Measurements from ENCODE around the gene BMP6.

Gene BMP6

DNA sequence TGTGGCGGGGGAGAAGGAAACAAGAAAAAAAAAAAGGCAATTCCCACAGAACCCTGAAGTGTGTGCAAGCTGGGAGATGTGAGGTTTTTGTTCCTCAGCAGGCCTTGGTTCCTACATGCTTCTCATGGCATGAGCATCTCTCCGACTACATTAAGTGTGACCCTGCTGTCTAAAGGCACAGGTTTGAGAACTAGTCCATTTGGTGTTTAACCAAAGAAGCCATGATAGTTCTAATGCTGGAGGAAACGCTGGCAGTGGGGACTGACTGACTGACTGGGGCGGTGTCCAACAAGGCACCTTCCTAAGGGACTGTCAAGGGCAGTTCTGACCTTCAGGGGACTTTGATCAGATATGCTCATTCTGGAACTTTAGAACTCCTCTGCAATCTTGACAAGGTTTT lies 180.8 kb downstream of the BMP6 start:
- no peak for DNase-seq (ENCODE audit: low read depth)

DNA sequence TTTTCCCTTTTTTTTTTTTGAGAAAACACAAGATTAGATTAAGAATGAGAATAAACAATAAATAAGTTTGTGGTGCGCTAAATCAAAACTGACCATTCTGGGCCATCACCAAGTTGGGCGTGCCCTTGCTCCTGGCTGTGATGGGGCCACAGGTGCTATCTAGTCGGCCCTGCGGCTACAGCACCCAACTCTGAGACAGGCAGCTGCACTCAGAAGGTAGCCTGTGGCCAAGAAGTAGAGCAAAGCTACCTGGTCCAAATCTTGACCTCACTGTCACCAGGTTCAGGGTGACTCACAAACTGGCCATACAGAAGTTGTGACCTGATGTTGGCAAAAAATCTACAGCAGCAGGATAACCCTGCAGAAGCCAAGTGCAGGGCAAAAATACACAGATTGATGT lies 181.3 kb downstream of the BMP6 start:
- DNase-seq (ENCODE audit: low read depth), result no peak

DNA sequence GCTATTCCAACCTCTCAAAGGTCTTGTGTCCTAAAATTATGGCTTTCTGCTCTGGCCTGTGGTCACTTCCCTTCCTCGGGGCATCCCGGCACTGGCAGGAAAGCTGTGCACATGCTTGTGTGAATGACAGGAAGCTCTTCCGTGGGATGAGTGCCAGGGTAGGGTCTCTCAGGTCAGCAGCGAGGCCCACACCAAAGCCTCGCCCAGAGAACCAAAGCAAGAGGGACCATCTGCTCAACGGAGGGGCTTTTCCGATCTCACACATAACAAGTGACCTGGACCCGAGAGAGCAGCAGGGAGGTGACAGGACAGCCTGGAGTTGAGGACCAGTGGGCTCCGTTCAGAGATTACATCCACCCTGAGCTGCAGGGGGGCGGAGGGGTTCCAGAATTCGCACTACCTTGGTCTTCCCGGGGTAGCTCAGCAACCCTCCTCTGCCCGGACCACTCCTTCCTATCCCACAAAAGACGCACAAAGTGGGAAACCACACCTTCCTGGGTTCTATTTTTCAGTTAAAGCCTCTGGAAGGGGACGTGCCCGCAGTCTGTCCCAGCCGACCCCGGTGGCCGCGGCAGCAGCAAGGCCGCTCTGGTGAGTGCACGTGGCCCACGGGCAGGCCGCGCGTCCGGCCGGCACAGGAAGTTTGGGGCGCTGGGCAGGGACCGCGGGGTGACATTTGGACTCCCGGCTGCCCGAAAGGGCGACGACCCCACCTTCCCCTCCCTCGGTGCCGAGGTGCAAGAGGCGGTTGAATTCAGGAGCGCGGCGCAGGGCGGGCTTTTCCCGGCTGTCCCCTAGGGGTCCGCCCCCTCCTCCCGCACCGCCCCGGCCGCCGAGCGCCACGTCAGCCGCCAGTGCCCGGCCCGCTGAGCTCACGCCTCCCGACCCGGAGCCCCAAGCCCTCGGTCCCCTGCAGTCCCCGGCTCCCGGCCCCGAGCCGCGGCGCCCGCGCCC lies 183.7 kb downstream of the BMP6 start:
- DNase-seq (ENCODE audit: low read depth), result peak; percentile 29

DNA sequence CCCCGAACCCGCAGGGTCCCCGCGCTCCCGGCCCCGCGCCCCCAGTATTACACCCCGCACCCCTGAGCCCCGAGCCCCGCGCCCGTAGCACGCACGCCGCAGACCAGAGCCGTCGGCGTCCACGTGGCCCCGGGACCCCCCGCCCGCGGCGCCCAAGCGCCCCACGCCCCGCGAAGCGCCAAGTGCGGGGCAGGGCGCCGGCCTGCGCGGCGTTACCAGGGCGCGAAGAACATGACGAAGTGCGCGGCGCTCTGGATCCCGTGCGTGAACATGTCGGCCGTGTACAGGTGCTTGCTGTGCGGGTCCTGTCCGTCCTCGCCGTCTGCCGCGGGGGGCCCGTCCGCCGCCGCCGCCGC lies 184.4 kb downstream of the BMP6 start:
- DNase-seq (ENCODE audit: low read depth), result no peak

DNA sequence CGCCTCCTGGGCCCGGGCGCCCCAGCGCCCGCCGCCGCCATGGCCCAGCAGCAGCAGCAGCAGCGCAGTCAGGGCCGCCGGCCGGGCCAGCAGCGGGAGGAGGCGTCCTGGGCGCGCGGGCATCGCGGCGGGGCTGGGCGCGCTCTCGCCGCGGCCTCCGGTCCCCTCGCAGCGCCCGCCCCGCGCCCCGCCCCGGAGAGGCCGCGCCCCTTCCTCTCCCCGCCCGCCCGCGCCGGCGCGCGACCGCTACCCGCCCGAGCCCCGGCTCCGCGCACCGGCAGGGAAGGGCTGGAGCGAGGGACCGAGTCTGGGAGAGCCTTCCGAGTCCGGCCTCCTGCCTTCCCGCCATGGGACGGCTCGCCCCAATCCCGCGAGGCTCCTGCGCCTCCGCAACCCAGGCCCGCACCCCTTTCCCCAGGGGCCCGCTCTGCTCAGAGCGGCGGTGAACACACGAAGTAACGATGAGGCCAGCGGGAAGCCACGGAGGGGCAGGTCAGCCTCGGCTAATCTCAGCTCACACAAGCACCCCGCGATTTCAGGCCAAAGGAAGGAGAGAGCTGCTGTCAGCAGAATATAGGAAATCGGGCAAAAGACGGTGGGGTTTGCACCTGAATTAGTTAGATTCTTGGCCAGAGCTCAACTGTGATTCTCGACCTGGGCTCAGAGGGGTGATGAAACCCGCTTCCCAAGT lies 184.9 kb downstream of the BMP6 start, which contains the start of gene TXNDC5:
Gene TXNDC5 (minus strand): TSS at position 135 of the 691 bp plus-strand sequence. CDS start 12 bp downstream, at position 123.
- peak; percentile 62 for DNase-seq (ENCODE audit: low read depth)

DNA sequence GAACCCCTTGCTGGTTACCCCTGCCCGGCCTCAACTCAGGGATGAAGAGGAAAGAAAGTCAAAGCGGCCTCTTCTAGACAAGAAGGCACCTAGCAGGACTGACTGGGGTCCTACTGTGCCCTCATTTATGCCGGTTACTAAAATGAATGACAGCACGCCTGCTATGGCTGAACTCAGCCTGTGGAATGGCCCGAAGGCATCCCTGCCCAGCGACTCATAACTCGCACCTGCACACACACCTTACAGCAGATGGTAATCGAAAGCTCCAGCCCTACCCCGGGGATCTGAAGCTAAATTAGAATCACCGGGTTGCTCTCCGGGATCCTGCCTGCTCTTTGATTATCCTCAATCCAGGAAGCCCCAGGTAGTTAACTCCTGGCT lies 185.4 kb downstream of the BMP6 start:
- DNase-seq (ENCODE audit: low read depth), result no peak

DNA sequence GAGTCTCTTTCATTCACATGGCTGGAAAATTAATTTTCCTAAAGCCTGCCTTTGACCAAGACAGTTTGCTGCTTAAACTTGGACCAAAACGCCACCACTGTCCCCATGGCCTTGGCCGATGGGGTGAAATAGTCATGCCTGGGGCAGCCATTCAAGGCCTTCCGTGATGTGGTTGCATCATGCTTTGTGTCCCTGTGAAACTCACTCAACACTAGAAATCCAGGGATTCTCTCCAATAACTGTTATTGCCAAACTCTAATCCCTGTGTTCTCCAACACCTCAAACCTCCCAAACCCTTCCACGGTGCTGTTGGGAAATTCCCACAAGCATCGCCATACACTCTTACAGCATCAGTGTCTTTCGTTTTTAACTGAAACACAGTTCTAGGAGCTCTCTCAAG lies 186.1 kb downstream of the BMP6 start:
- no peak for DNase-seq (ENCODE audit: low read depth)

DNA sequence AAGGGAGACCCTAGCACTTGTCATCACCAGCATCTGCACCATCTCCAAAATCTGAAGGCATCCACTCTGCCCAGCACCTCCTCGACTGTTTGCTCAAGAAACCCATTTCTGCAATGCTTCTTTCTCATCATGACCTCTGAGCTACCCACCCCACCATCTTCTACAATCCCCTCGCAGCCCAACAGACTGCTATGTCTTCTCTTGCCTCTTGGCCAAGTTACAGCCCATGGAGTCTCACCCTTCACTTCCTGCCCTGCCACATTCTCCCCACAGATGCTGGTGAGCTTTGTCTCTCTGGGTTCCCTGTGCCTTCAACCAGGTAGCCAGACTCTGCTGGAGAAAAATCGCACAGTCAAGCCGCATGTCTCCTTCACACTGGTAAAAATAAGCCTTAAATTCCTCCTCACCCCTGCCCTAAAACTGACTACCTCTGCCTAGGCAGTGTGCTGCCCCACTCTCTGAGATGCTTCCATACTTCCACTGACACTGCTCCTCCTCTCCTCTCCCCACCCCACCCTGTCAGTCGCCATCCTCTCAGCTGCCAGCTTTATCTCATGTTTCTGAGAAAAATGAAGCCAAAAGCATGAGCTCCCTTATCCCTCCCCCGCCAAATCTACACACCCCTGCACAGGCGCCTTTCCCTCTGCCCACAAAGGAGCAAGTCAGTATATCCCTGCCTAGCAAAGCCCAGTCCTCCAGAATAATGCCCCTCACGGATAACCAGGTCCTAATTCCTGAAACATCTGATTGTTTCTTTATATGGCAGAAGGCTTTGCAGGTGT lies 187.0 kb downstream of the BMP6 start:
- no peak for DNase-seq (ENCODE audit: low read depth)

DNA sequence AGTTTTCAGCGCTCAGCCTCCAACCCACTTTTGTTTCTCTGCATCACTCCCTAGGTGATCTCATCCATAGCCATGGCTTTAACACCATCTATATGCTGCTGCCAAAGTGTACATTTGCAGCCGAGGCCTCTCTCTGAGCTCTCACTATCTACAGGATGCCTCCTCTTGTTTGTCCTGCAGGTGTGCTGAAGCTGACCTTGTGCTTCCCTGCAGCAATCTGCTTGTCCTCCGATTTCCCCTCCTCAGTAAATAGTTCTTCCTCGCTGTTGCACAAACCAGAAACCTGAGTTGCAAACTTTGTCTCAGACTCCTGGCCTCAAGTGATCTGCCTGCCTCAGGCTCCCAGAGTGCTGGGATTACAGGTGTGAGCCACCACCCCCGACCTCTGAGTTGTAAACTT lies 188.4 kb downstream of the BMP6 start:
- no peak for DNase-seq (ENCODE audit: low read depth)

DNA sequence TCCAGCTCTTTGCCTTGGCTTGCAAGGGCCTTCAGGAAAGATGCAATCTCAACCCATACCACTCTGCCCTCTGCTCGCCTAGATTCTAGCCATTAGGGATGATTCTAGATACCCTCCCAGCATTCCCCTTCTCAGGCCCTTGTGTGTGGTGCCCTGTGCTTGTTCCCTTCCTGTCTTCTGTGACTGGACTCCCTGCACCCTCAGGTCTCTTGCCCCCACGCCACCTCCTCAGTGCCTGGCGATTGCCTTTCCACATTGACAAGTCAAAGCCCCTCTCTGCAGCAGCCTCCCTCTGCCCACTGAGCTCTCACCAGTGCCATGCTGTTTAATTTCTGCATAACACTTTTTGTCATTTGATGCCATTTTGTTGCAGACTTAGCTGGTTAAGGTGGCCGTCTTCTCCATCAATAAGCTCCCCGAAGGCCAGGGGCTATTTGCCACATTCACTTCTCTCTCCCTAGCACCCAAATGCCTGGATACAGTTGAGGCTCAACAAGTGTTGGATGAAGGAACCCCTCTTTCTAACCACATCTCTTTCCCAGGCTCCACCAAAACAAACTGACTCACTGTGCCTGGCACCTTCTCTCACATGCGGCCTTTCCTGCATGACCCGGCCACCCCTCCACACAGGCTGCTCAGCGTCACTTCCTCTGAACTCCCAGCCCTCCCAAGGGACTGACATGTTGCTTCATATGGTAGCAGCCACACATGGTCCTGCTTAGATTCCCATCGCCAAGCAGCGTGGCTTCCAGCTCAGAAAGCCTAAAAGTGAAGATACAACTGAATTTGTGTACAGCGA lies 189.3 kb downstream of the BMP6 start:
- DNase-seq (ENCODE audit: low read depth), result no peak

DNA sequence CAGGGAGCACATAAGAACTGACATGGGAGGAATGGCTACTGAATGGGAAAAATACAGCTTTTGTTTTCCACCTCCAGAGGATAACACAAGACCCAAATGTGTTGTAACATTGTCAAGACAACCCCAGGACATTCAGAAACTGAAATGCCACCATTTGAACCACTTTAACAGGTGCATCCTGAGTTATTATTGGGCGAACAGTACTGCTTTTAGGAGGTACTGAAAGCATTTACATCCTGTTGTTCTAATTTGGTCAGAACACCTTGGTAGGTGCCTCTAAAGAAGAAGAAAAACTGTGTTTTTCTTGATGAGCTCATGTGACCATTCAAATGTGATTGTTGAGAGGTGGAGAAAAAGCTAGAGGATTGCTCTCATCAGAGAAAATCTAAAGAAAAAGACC lies 191.1 kb downstream of the BMP6 start:
- DNase-seq (ENCODE audit: low read depth), result no peak

DNA sequence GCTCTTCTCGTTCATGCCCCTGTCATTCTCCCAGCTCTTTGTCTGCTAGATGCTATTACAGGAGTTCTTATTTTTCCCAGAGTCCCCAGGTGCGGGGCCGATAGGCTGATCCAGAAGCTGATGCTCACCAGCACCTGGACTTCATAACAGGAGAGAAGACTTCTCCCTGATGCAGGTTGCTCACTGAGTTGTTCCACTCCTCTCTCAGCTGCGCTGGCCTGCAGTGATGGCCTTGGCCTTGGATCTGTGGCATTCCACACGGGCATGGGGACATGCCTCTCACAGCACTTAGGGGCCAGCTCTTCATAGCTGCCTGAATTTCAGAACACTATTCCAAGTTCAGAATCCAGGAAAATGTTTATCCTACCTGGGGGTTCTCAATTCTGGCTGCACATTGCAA lies 191.8 kb downstream of the BMP6 start:
- no peak for DNase-seq (ENCODE audit: low read depth)

DNA sequence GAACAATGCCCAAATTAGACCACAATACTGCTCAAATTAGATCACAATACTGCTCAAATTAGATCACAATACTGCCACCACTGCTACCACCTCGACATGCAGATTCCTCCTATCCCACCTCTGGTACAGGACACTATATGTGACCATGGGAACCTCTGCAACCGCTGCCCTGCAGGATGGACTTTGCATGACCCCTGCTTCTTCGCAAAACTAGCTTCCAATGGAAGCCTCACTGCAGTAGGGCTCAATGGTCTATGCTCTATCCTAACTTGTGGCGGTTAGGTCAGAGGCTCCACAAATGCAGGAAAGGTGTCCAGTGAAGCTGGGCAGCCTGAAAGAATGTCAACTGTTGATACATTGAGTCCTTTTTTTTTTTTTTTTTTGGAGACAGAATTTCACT lies 192.5 kb downstream of the BMP6 start:
- DNase-seq (ENCODE audit: low read depth), result no peak

DNA sequence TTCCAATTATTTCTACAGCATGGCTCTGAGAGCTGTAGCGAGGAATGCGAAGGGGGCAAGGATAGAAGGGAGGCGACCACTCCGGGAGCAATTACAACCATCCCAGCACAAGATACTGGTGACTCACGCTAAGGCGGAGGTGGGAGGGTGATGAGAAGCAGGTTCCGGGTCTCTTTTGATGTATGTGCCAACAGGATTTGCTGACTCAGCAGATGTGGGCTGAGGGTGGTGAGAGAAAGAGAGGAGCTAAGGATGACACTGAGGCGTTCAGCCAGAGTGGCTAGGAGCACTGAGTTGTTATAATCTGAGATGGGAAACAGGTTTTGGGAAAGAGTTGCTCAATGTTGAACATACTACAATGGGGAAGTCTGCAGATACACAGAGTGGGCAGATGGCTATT lies 194.0 kb downstream of the BMP6 start:
- peak; percentile 28 for DNase-seq (ENCODE audit: low read depth)

DNA sequence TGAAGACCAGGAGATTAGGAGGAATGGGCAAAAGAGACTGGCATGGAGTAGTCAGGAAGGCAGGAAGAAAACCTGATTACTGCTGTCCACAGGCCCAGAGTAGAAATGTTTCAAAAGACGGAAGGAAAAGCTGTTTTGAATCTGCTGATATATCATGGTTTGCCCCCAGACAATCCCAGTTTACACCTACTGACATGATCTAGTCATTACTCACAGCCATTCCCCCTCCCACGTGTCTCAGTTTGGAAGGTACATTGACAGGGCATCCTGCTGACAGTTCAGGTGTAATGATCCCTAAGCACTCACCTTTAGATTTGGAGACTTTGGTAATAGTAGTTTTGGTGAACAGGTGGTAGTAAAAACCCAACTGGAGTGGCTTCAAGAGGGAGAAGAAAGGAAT lies 194.5 kb downstream of the BMP6 start:
- no peak for DNase-seq (ENCODE audit: low read depth)

DNA sequence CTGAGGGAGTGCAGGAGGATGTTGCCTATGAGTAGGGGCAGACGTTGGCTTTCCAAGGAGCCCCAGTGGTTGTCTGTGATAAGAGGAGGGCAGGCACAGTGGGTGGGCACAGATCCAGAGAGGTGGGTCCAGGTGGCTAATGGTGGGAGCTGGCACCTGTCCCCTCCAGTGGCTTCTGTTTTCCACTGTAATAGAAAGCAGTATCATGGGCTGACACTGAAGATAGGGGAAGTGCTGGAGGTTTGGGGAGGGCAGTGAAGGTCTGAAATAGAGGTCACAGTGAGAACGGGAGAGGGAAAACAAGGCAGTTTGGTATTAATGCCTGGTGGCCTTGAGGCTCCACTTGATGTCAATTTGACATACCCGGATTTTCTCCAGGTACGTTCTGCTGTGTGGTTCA lies 195.1 kb downstream of the BMP6 start:
- no peak for DNase-seq (ENCODE audit: low read depth)

DNA sequence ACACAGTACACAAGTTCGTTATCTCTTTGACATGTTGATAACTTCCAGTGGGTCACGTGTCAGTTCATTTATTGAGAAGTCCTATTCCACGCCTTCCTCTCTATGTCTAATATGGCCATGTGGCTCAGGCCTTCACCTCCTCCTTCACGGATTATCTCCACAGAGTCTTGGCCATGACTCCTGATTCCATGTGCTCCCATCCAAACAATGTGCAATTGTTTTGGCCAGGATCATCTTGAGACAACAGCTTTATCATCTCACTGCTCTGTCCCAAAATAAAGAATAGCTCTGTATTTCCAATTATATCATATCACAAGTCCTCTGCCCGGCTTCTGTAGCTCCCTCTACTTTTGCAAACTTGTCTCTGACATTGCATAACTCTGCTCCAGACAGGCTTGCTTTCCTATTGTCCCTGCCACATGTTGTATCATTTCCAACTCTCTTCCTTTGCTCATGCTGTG lies 195.8 kb downstream of the BMP6 start:
- no peak for DNase-seq (ENCODE audit: low read depth)

DNA sequence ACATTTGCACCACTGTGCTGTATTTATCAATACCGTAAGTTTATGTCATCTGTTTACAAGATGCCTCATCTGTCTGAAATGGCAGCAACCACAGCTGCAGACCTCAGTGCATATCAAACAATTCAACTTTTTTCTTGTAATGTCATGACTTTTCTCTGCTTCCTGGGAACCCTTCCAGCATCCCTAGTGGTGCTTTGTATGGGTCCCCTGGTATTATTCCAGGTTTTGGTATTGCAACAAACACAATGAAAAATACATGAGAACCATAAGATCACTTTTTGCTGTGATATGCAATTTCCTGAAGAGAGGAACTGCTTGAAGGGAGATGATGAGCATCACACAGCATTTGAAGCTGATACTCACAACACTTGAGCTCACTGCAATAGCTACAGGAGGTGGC lies 196.7 kb downstream of the BMP6 start:
- no peak for DNase-seq (ENCODE audit: low read depth)

DNA sequence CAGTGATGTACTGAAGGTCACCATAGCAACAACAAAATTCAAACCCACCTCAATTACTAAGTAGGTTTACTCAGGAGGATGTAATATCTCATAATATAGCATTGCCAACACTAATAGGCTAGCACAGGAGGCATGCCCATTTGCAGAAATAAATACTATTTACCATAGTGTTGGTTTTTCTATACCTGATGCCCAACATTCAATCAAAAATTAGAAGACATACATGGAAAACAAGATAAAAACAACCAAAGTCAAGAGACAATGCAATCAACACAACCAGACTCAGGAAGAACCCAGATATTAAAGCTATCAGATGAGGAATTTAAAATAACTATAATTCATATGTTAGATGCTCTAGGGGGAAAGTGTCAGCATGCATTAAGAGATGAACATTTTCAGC lies 199.0 kb downstream of the BMP6 start:
- DNase-seq (ENCODE audit: low read depth), result no peak
